A172 (cell line): ENCODE measurements around the gene DOK3. TPM values are rescaled to one million over a fixed set of nuclear protein-coding genes. Genes with fewer than 3 reads are reported as not detected.

Experiments used
- DNase-seq: peaks from one replicate; pipeline ENCODE4 v3.0.0-alpha.2; 2015; ENCODE audit warnings: low spot score
- total RNA-seq: library from RNA; depleted of rRNA; stranded (reverse); fragments of >200 nt; shearing (Covaris generic); gene quantifications from 2 replicates; pipeline ENCODE4 v1.2.3, GENCODE V29; 2014

The DOK3 gene
- total RNA-seq, 1 experiment from 2014 or later: 0.19 TPM

DNA sequence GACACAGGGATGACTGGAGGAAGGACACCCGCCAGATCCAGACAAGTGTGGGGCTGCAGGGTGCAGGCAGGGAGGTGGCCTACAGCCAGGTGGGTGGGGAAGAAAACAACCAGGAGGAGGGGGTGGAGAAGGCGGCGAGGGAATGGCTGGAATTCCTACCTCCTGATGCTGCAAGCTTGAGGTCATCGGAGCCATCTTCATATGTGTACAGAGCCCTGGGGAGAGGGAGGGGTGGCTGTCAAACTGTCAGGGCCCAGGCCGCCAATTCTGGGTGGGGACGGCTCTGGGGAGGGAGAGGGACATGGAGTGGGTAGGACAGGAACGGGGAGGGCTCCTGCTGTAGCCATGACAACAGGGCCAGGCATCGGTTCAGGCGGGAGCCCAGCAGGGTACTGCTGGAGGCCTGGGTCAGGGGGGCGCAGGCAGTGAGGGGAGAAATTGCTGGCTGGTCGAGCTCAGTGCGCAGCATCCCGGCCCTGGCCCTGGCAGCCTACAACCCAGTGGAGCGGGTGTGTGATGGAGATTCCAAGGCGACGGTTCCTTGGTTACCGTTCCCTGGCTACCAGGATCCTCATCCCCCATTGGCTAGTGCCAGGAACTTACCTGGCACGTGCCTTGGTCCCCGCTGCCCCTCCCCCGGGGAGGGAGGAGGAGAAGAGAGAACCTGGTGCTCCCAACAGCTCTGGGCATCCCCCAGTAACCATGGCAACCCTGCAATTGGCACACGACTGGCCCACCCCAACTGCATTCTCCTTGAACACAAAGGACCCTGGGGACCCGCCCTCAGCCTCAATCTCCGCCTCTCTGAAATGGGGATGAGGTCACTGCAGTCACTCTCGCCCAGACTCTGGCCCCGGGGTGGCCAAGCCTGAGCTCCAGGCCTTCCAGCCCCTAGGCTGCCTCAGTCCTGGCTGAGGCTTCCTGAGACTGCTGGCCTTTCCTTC lies 40.7 kb downstream of the DOK3 start:
- DNase-seq: peak; percentile 74

DNA sequence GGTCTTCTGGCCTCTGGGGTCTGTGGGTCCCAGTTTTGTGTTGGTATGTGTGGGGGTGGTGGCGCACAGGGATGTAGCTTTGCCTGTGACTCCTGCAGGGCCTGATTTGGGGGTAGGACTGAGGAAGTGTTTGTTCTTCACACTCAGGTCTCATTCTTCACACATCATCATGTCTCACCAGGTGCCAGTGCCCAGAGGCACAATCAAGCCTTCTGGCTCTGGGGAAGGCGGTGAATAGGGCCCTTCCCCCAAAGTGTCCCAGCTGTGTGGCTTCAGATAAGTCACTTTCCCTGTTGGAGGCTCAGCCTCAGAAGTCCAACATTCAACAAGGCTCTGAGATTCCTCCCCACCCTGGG lies 41.3 kb downstream of the DOK3 start:
- no peak for DNase-seq

DNA sequence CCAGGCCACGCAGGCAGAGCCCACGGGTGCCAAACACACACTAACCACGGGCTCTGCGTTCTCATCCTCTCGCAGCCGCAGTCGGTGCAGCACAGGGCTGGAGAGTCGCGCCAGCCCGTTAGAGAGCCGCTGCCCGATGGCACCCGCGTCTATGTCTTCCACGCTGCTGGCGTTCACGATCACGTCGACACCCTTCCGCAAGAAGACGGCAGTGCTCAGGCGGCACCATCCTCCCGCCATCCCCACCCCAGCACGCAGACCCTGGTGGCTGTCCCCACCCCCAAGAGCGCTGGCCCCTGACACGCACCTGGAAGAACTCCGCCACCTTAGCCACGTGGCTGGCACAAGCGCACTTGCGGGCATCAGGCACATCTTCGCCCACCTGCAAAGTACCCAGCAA lies 42.2 kb downstream of the DOK3 start:
- DNase-seq: no peak

DNA sequence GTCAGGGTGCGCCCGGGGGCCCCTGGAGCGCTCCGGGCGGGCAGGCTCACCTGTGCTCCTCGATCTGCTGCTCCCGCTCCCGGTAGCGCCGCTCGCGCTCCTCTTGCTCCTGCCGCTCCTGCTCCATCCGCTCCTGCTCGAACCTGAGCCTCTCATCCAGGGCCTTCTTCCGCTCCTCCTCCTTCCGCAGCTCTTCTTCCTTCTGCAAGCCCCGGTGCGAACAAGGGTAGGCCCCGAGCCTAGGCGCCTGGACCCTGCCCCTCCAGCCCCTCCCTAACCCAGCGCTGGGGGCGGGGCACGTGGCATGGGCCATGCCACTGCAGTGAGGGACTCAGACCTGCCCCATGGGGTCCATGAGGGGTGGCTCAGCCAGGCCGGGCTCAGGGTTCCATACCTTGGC lies 42.8 kb downstream of the DOK3 start:
- no peak for DNase-seq

- no peak for DNase-seq
Measured at GRCh38 chr5:177465044-177465443, 44.6 kb downstream of the DOK3 start.

GRCh38 chr5:177462021-177462670 lies 47.5 kb downstream of the DOK3 start:
- no peak for DNase-seq

DNA sequence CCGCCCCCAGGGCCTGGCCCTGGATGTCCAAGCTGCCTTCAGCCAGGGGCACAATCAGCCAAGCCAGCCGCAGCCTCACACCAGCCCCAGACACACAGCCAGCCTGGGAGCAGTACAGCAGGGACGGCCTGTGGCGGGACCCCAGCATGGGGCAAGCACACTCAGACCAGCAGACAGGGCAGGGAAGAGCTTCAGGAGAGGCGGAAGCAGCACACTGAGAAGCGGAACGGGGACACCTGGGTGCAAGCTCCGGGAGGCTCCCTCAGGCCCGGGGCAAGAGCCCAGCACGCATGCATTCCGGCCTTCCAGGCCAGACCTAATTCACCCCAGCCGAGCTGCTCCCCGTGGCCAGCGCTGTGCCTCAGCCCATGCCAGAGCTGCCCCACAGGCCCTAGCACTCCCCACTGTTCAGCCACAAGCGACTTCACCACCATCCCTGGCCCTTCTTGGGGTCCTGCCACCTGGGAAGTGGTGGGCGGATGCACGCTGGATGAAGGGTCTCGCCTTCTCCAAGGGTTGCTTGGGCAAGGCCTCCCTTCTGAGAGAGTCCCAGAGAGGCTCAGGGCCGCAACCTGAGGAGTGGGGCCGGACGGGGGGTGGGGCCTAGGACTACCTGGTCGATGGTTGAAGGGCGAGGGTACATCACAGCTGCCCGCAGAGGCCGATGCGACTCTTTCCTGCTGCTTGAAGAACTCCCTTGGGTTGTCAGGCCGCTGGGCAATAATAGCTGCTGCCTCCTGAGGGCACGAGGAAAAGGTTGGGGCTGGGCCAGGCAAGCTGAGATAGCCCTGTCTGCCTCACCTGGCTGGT lies 49.6 kb downstream of the DOK3 start:
- DNase-seq: no peak

DNA sequence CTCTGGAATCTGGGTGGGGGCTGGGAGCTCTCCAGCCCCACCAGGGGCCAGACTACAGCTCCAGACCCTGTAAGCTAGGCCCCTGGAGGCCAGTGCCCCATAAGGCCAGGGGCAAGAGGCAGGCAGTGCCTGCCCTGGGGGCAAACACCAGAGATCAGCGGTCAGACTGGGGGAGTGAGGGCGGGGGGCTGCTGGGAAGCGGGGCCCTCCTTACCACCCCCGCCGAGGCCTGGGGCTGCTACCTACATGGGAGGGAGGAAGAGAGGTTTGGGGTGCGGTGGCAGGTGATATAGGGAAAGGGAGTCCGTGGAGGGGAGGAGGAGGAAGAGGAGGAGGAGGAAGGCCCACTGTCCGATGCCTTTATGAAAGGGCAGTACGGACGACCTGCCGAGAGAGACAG lies 50.3 kb downstream of the DOK3 start:
- DNase-seq: no peak

- peak; percentile 69 for DNase-seq
Measured at GRCh38 chr5:177458912-177459350, 50.7 kb downstream of the DOK3 start.

DNA sequence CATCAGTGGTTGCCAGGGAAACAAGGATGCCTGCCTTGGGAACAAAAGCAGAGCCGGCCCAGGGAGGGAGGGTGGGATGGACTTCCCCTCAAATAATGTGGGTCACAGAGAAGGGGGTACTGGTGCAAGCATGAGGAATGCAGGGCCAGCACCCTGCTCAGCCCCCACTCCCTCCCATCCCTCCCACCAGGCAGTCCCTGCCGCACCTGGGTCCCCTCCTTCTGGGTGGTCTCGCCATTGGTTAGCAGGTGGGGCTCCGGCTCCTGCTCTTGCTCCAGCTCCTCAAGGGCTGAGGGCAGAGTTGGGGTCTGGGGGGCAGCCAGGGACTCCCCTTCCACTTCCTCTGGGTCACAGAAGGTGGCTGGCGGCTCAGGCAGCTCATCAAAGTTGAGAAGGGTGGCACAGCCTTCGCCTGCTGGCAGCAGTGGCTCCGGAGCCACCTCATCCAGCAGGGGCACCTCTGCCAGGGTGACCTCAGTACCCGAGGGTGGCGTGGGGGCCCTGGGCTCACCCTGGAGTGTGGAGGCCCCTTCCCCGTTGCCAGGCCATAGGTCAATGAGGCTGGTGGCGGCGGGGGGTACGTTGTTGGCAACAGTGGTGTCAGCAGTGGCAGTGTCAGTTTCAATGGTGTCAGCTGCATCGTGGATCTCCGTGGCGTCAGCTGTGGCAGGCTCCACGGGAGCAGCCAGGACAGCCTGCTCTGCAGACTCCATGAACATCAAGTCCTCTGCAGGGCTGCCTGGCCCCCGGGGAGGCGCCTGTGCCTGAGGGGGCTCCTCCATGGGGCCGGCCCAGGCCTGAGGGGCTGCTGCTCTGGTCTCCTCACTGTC lies 51.6 kb downstream of the DOK3 start:
- no peak for DNase-seq

DNA sequence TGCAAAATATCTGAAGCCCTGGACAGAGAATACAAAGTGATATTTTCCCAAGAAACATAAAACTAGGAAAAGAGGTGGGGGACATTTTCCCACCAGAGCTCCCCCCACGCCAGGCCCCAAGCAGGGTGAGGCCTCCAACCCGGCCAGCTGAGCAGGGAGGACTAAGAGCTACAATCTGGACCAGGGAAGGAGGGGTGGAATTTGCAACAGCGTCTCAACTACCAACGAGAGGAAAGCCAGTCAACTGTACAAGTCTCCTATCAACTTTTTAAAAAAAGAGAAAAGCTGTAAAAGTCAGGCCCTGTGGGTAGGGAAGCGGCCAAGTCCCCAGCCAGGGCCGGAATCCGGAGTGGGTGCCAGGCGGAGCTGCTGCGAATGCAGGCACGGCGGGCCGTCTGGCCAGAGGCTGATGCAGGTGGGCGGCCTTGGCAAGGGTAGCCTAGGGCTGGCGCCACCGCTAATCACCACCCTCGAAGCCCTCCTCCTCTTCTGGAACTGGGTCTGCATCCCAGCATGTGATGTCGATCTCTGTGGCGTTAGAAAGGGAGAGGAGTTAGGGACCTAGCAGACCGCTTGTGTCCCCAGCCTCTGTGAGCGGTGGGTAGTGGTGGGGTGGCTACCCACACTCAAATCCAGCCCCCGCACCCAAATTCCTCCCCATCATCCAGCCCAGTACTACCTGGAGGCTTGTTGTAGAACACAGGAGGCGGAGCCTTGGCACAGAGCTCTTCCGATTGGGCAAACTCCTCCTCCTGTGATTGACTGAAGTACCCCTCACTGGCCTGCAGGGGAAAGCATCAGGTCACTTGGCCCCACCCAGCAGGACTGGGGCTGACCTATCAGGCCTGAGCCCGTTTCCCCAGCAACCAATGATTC lies 52.4 kb downstream of the DOK3 start:
- DNase-seq: peak; percentile 99

DNA sequence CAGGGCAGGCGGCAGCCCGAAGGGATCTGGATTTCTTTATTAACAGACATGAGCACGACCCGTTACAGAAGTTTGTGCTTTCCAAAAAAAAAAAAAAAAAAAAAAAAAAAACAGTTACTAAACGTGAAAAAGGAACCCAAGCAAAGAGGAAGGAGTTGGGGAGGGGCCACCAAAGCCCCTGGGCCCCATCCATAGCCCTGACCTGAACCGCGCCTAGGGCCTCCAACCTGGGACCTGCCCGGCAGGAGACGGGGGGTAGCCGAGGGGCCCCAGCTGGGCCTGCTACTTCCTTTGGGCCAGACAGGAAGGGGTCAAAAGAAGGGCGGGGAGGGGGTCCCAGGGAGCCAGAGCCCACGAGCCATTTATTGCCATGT lies 53.0 kb downstream of the DOK3 start:
- DNase-seq: no peak

DNA sequence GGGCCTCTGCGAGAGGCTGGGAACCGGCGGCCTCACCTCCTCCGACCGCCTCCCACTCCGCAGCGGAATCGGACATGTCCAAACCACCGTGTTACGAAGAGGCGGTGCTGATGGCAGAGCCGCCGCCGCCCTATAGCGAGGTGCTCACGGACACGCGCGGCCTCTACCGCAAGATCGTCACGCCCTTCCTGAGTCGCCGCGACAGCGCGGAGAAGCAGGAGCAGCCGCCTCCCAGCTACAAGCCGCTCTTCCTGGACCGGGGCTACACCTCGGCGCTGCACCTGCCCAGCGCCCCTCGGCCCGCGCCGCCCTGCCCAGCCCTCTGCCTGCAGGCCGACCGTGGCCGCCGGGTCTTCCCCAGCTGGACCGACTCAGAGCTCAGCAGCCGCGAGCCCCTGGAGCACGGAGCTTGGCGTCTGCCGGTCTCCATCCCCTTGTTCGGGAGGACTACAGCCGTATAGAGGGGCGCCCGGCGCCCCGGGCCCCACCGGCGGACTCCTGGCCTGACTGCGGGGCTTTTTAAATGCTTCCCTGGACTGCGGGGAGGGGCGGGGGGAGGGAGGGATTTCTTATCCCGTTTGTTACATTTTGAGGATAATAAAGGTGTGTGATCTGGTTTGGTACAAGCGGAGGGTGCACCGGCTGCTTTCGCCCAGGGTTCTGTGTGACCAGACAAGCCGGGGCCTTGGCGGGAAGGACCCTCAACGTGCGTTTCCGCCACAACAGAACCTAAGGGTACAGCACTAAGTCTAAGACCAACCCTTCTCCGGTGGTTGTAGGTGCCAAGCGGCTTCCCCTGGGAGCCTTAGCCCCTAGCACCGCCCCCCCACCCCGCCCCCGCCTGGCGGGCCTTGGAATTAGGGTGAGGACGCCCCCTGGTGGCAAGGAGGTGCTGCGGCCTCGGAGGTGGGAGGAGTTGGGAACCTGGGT lies 53.7 kb downstream of the DOK3 start:
- peak; percentile 58 for DNase-seq

DNA sequence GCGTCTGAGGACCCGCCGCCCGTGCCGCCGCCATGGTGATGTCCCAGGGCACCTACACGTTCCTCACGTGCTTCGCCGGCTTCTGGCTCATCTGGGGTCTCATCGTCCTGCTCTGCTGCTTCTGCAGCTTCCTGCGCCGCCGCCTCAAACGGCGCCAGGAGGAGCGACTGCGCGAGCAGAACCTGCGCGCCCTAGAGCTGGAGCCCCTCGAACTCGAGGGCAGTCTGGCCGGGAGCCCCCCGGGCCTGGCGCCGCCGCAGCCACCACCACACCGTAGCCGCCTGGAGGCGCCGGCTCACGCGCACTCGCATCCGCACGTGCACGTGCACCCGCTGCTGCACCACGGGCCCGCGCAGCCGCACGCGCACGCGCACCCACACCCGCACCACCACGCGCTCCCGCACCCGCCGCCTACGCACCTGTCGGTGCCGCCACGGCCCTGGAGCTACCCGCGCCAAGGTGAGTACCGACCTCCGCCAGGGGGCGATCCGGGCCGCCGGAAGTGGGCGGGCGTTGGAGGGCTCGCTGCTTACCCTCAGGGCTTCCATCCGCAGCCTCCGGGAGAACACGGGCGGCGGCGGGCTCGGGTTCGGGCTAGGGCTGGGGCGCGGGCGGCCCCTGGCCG lies 54.5 kb downstream of the DOK3 start:
- no peak for DNase-seq

DNA sequence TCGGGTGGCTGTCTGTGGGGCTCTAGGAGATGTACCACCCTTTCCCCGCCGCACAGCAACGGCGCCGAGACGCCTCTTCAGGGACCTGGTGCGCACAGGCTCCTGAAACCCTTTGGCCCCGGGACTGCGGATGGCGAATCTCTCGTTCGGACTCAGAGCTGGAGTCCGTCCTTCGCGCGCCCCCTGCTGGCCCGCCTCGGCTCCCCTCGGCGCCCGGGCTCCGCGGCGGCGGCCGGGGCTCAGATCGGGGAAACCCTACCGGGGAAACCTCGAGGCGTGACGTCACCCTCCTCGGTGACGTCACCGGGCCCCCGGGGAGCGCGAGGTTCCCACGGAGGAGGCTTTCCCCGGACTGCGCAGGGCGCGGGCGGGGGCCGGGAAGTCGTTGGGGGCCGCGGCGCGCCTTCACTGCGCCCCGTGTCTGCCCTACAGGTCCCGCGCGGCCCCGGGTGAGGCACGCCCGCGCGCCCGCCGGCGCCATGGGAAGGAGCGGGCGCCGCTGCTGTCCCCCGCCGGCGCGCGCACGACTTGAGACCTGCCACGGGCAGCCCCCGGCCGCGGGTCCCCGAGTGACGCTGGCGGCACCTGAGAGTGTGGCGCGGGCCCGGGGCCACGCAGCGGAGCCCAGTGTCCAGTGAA lies 55.1 kb downstream of the DOK3 start:
- no peak for DNase-seq

- DNase-seq: no peak
Measured at GRCh38 chr5:177453852-177454396, 55.7 kb downstream of the DOK3 start.

DNA sequence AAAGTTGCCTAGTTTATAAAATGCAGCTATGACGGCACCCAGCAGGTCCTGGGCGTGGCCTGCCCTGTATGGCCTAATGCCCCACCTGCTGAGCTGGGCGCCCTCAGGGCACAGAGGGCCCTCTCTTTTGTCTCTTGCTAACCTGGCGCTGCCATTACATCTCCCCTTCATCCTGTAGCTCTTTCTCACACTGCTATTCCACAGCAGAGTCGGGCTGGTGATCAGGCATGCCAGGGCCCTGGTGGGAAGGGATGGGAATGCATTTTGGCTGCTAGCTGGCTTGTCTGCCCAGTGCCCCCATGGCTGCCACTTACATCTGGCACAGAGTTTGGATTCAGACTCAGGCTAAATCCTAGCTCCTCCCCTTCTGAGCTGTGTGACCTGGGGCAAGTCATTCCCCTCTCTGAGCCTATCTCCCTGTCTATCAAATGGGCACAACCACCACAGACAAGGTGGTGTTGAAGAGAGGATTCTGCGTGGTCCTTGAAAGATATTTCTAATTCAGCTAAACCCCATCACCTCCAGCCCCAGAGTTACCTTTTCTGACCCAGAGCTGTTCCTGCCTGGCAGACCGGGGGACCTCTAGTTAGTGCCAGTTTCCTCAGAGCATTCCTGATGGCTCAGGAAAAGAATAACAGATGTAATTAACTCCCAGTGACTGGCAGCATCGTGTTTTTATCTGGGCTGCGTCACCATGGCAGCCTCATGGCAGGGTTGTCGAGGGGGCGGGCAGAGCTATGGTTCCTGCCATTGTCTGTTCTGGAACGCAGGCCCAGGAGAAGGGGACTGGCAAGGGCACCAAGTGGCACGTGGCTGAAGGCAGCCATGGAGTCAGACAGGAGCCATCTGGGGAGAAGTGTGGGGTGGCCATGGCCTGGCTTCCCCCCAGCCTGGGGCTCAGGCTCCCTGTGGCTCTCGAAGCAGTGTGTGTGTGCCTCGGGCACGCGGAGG lies 56.7 kb downstream of the DOK3 start:
- DNase-seq: no peak
